HEK293 (cell line): ENCODE measurements around the gene CA11.
A peak's percentile ranks its signal among the peaks of the same experiment; 100 is the strongest.

Experiments used
- ATF2 ChIP-seq: fragments of 450-650 bp; formaldehyde crosslinking; IDR thresholded peaks from 2 replicates; pipeline ENCODE4 v1.5.1; 2016; ENCODE audit warnings: missing biosample characterization, missing genetic modification characterization, low read depth
- HOXD13 ChIP-seq: sonication (generic); formaldehyde crosslinking; IDR thresholded peaks from 2 replicates; pipeline ENCODE4 v1.8.0; 2022; ENCODE audit warnings: missing genetic modification reagents, borderline replicate concordance
- KLF7 ChIP-seq: fragments of 450-650 bp; formaldehyde crosslinking; IDR thresholded peaks from 2 replicates; pipeline ENCODE4 v1.5.1; 2016; ENCODE audit warnings: missing biosample characterization, missing genetic modification characterization, borderline replicate concordance
- PATZ1 ChIP-seq: fragments of 450-650 bp; formaldehyde crosslinking; IDR thresholded peaks from 2 replicates; pipeline ENCODE4 v1.5.1; 2016; ENCODE audit warnings: missing biosample characterization, missing genetic modification characterization
- PRDM1 ChIP-seq: fragments of 450-650 bp; formaldehyde crosslinking; IDR thresholded peaks from 2 replicates; pipeline ENCODE4; 2016; ENCODE audit warnings: missing biosample characterization, missing genetic modification characterization
- SCRT1 ChIP-seq: fragments of 450-650 bp; formaldehyde crosslinking; IDR thresholded peaks from 2 replicates; pipeline ENCODE4 v1.5.1; 2016; ENCODE audit warnings: missing biosample characterization, missing genetic modification characterization, borderline replicate concordance
- ZEB2 ChIP-seq: fragments of 450-650 bp; formaldehyde crosslinking; IDR thresholded peaks from 2 replicates; pipeline ENCODE4 v1.5.1; 2016; ENCODE audit warnings: missing biosample characterization, missing genetic modification characterization
- ZFHX2 ChIP-seq: fragments of 450-650 bp; formaldehyde crosslinking; conservative IDR thresholded peaks from 2 replicates; pipeline ENCODE4 v1.5.1; 2016; ENCODE audit warnings: missing biosample characterization, missing genetic modification characterization
- ZIC2 ChIP-seq: fragments of 450-650 bp; formaldehyde crosslinking; IDR thresholded peaks from 2 replicates; pipeline ENCODE4 v1.5.1; 2016; ENCODE audit warnings: missing biosample characterization, missing genetic modification characterization
- ZNF114 ChIP-seq: fragments of 450-650 bp; formaldehyde crosslinking; IDR thresholded peaks from 2 replicates; pipeline ENCODE4 v1.5.0; 2017; ENCODE audit warnings: missing biosample characterization, missing genetic modification characterization
- ZNF16 ChIP-seq: fragments of 450-650 bp; formaldehyde crosslinking; IDR thresholded peaks from 2 replicates; pipeline ENCODE4 v1.5.1; 2016; ENCODE audit warnings: low read depth, missing biosample characterization, missing genetic modification characterization
- ZNF2 ChIP-seq: fragments of 450-650 bp; formaldehyde crosslinking; IDR thresholded peaks from 2 replicates; pipeline ENCODE4 v1.5.1; 2016; ENCODE audit warnings: missing biosample characterization, missing genetic modification characterization
- ZNF211 ChIP-seq: fragments of 450-650 bp; formaldehyde crosslinking; IDR thresholded peaks from 2 replicates; pipeline ENCODE4 v1.5.1; 2016; ENCODE audit warnings: low read depth, missing biosample characterization, missing genetic modification characterization
- ZNF311 ChIP-seq: fragments of 450-650 bp; formaldehyde crosslinking; IDR thresholded peaks from 2 replicates; pipeline ENCODE4 v1.5.1; 2017; ENCODE audit warnings: missing biosample characterization, missing genetic modification characterization, borderline replicate concordance
- ZNF341 ChIP-seq: fragments of 450-650 bp; formaldehyde crosslinking; IDR thresholded peaks from 2 replicates; pipeline ENCODE4; 2016; ENCODE audit warnings: low read depth, missing biosample characterization, missing genetic modification characterization
- ZNF404 ChIP-seq: fragments of 450-650 bp; formaldehyde crosslinking; IDR thresholded peaks from 2 replicates; pipeline ENCODE4 v1.5.1; 2017; ENCODE audit warnings: missing biosample characterization, missing genetic modification characterization
- ZNF513 ChIP-seq: fragments of 450-650 bp; IDR thresholded peaks from 2 replicates; pipeline ENCODE4 v1.5.1; 2018; ENCODE audit warnings: missing biosample characterization, missing genetic modification characterization
- ZNF514 ChIP-seq: fragments of 450-650 bp; formaldehyde crosslinking; IDR thresholded peaks from 2 replicates; pipeline ENCODE4 v1.5.1; 2016; ENCODE audit warnings: missing biosample characterization, missing genetic modification characterization
- ZNF521 ChIP-seq: fragments of 450-650 bp; formaldehyde crosslinking; IDR thresholded peaks from 2 replicates; pipeline ENCODE4 v1.5.1; 2017; ENCODE audit warnings: missing biosample characterization, mild to moderate bottlenecking, missing genetic modification characterization
- ZNF548 ChIP-seq: fragments of 450-650 bp; formaldehyde crosslinking; IDR thresholded peaks from 2 replicates; pipeline ENCODE4 v1.5.1; 2016; ENCODE audit warnings: missing biosample characterization, missing genetic modification characterization
- ZNF549 ChIP-seq: fragments of 450-650 bp; IDR thresholded peaks from 2 replicates; pipeline ENCODE4 v1.5.1; 2018; ENCODE audit warnings: missing biosample characterization, missing genetic modification characterization, mild to moderate bottlenecking, inconsistent platforms, moderate library complexity
- ZNF658 ChIP-seq: fragments of 450-650 bp; formaldehyde crosslinking; IDR thresholded peaks from 2 replicates; pipeline ENCODE4; 2016; ENCODE audit warnings: missing biosample characterization, missing genetic modification characterization
- ZNF677 ChIP-seq: fragments of 450-650 bp; IDR thresholded peaks from 2 replicates; pipeline ENCODE4 v1.5.0; 2018; ENCODE audit warnings: missing biosample characterization, mild to moderate bottlenecking, missing genetic modification characterization, moderate library complexity
- ZNF768 ChIP-seq: fragments of 450-650 bp; formaldehyde crosslinking; IDR thresholded peaks from 2 replicates; pipeline ENCODE4 v1.5.1; 2018; ENCODE audit warnings: missing biosample characterization, mild to moderate bottlenecking, missing genetic modification characterization
- ZNF776 ChIP-seq: fragments of 450-650 bp; formaldehyde crosslinking; IDR thresholded peaks from 2 replicates; pipeline ENCODE4 v1.5.0; 2017; ENCODE audit warnings: missing biosample characterization, missing genetic modification characterization, borderline replicate concordance
- ZNF830 ChIP-seq: fragments of 450-650 bp; IDR thresholded peaks from 2 replicates; pipeline ENCODE4 v1.5.0; 2018; ENCODE audit warnings: missing biosample characterization, missing genetic modification characterization, low read depth, mild to moderate bottlenecking, moderate library complexity
- TF ChIP-seq, protein P1 (sequence below): fragments of 450-650 bp; formaldehyde crosslinking; conservative IDR thresholded peaks from 2 replicates; pipeline ENCODE4 v1.5.1; 2016; ENCODE audit warnings: low read depth, missing biosample characterization, missing genetic modification characterization
- TF ChIP-seq, protein P2 (sequence below): fragments of 450-650 bp; formaldehyde crosslinking; IDR thresholded peaks from 2 replicates; pipeline ENCODE4 v1.5.1; 2016; ENCODE audit warnings: missing biosample characterization, missing genetic modification characterization

Gene CA11

DNA sequence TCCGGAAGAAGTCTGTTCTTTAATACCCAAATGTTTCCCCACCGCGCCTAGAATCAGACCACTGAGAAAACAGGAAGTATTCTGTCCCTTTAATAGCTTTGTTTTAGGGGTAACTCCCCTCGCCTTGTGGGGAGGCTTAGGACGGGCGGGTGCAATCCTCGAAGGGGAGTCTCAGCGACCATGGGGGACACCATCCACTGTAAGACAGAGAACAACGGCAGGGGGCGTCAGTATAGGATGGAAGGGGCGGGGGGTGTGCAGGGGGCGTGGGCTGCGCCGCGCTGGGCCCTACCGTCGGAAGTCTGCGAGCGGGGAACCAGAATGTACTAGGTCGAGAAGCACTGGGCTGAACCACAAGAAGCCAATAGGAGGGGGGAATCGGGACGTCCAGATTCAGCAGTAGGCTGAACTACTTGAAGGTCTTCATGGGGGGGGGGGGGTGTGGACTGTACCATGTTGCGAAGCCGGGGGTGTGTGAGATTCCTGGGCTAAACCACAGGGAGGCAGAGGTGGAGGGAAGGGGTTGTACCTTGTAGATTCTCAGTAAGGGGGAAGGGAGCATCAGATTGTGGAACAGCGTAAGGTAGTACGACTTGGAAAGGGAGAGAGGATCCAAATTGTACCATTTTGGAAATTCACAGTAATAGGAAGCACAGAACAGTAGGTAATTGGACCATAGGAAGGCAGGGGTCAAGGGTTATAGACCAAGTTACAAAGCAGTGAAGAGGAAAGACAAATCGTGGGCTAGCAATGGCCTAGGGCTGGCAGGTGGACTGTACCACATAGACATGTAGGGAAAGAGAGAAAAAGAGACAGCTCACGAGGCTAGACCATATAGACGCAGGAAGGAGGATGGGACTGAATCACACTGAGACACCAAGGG, 7.8 kb downstream of the CA11 start (continued):
- TF ChIP-seq ZNF549 (tag by site-specific recombination) (no peak), PRDM1 (tag by site-specific recombination) (no peak), ZIC2 (no peak), ZNF521 (no peak), ZNF776 (tag by site-specific recombination) (no peak), ATF2 (tag by site-specific recombination) (no peak), SCRT1 (0 out of 2 replicates have a peak, but pooled peaks have one; percentile 12), HOXD13 (no peak), ZEB2 (tag by site-specific recombination) (no peak), ZFHX2 (tag by site-specific recombination) (peak; percentile 26), ZNF677 (tag by site-specific recombination) (no peak), ZNF2 (peak; percentile 59; the same call in 1 of the 2 replicates), ZNF513 (no peak), ZNF548 (tag by site-specific recombination) (no peak), ZNF16 (tag by site-specific recombination) (no peak), ZNF768 (no peak), KLF7 (0 out of 2 replicates have a peak, but pooled peaks have one; percentile 15), ZNF404 (0 out of 2 replicates have a peak, but pooled peaks have one; percentile 34), ZNF211 (no peak), ZNF514 (tag by site-specific recombination) (no peak), ZNF830 (tag by site-specific recombination) (no peak), ZNF341 (tag by site-specific recombination) (peak; percentile 43), ZNF658 (tag by site-specific recombination) (no peak), ZNF311 (tag by site-specific recombination) (no peak), PATZ1 (tag by site-specific recombination) (peak; percentile 5; the same call in 1 of the 2 replicates), ZNF114 (tag by site-specific recombination) (no peak)
- TF ChIP-seq, protein P1, sequence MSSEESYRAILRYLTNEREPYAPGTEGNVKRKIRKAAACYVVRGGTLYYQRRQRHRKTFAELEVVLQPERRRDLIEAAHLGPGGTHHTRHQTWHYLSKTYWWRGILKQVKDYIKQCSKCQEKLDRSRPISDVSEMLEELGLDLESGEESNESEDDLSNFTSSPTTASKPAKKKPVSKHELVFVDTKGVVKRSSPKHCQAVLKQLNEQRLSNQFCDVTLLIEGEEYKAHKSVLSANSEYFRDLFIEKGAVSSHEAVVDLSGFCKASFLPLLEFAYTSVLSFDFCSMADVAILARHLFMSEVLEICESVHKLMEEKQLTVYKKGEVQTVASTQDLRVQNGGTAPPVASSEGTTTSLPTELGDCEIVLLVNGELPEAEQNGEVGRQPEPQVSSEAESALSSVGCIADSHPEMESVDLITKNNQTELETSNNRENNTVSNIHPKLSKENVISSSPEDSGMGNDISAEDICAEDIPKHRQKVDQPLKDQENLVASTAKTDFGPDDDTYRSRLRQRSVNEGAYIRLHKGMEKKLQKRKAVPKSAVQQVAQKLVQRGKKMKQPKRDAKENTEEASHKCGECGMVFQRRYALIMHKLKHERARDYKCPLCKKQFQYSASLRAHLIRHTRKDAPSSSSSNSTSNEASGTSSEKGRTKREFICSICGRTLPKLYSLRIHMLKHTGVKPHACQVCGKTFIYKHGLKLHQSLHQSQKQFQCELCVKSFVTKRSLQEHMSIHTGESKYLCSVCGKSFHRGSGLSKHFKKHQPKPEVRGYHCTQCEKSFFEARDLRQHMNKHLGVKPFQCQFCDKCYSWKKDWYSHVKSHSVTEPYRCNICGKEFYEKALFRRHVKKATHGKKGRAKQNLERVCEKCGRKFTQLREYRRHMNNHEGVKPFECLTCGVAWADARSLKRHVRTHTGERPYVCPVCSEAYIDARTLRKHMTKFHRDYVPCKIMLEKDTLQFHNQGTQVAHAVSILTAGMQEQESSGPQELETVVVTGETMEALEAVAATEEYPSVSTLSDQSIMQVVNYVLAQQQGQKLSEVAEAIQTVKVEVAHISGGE, result peak; percentile 69
- TF ChIP-seq, protein P2, sequence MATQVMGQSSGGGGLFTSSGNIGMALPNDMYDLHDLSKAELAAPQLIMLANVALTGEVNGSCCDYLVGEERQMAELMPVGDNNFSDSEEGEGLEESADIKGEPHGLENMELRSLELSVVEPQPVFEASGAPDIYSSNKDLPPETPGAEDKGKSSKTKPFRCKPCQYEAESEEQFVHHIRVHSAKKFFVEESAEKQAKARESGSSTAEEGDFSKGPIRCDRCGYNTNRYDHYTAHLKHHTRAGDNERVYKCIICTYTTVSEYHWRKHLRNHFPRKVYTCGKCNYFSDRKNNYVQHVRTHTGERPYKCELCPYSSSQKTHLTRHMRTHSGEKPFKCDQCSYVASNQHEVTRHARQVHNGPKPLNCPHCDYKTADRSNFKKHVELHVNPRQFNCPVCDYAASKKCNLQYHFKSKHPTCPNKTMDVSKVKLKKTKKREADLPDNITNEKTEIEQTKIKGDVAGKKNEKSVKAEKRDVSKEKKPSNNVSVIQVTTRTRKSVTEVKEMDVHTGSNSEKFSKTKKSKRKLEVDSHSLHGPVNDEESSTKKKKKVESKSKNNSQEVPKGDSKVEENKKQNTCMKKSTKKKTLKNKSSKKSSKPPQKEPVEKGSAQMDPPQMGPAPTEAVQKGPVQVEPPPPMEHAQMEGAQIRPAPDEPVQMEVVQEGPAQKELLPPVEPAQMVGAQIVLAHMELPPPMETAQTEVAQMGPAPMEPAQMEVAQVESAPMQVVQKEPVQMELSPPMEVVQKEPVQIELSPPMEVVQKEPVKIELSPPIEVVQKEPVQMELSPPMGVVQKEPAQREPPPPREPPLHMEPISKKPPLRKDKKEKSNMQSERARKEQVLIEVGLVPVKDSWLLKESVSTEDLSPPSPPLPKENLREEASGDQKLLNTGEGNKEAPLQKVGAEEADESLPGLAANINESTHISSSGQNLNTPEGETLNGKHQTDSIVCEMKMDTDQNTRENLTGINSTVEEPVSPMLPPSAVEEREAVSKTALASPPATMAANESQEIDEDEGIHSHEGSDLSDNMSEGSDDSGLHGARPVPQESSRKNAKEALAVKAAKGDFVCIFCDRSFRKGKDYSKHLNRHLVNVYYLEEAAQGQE (tag by site-specific recombination), result no peak
